ENCODE measurements around the gene FNBP1L.

- TF ChIP-seq YY1 (IDR thresholded peaks at IDR 0.05; ENCODE audit: borderline replicate concordance in 1 of 3, control insufficient read depth in 1 of 3, extremely low read depth in 1 of 3, insufficient read depth in 3 of 3, insufficient read length in 1 of 3, insufficient replicate concordance in 2 of 3, low read depth in 1 of 3, low read length in 2 of 3) = no peak
- TF ChIP-seq HNRNPL (IDR thresholded peaks at IDR 0.05; ENCODE audit: low read depth, low read length) = no peak
- TF ChIP-seq NBN (IDR thresholded peaks at IDR 0.05; ENCODE audit: low read depth) = no peak
- TF ChIP-seq EP300 (IDR thresholded peaks at IDR 0.05; ENCODE audit: low read length) = no peak
- TF ChIP-seq CTCF (IDR thresholded peaks at IDR 0.05 in 2 of 3, conservative IDR thresholded peaks at IDR 0.05 in 1 of 3; ENCODE audit: insufficient read depth in 2 of 3, low read depth in 1 of 3, low read length in 3 of 3) = no peak
- no peak for TF ChIP-seq NFE2 (IDR thresholded peaks at IDR 0.05; ENCODE audit: low read depth)
- TF ChIP-seq POLR2A (conservative IDR thresholded peaks at IDR 0.05) = no peak
- TF ChIP-seq MEF2A (IDR thresholded peaks at IDR 0.05; ENCODE audit: control insufficient read depth, low read depth, low read length) = no peak
- no peak for TF ChIP-seq DPF2 (IDR thresholded peaks at IDR 0.05)
- no peak for TF ChIP-seq REST (IDR thresholded peaks at IDR 0.05; ENCODE audit: borderline replicate concordance)
- TF ChIP-seq REST (CRISPR knock-in tag; IDR thresholded peaks at IDR 0.05; ENCODE audit: low read depth) = no peak
Observed at GRCh38 chr1:93488207-93488606, 40.3 kb downstream of the FNBP1L start.
